Heart left ventricle (tissue), 16 donors: ENCODE data around the gene IGF1R. TPM values are rescaled to one million over a fixed set of nuclear protein-coding genes. Genes with fewer than 3 reads are reported as not detected.

Experiments used
- ATAC-seq, 4 donors: fragments of 200-7000 bp; cut with Tn5 transposase; one replicate each; pipeline ENCODE4 v1.9.1; 2020 to 2022; ENCODE audit warnings: moderate library complexity in 4 of 4, mild to moderate bottlenecking in 3 of 4, moderate number of reproducible peaks in 1 of 4
- DNase-seq, 5 donors: peaks; one replicate each; pipeline ENCODE4 v3.0.0-alpha.2; 2020
- H3K27ac ChIP-seq, 12 donors: fragments of 200-600 bp; sonication (generic) in 4 of 12; one replicate each; pipeline versions ENCODE4 v1.5.0 to v1.8.0; 2016 to 2022; ENCODE audit warnings: mild to moderate bottlenecking in 2 of 12
- H3K27me3 ChIP-seq, 9 donors: fragments of 200-600 bp; sonication (generic) in 2 of 9; one replicate each; pipeline versions ENCODE4 v1.5.1 to v1.8.0; 2016 to 2022; ENCODE audit warnings: mild to moderate bottlenecking in 3 of 9
- H3K36me3 ChIP-seq, 9 donors: fragments of 200-600 bp; sonication (generic) in 2 of 9; one replicate each; pipeline versions ENCODE4 v1.5.0 to v1.8.0; 2018 to 2022; ENCODE audit warnings: mild to moderate bottlenecking in 2 of 9
- H3K4me1 ChIP-seq, 12 donors: fragments of 200-600 bp; sonication (generic) in 4 of 12; one replicate each; pipeline versions ENCODE4 v1.5.0 to v1.8.0; 2016 to 2022; ENCODE audit warnings: mild to moderate bottlenecking in 3 of 12
- H3K4me3 ChIP-seq, 12 donors: fragments of 200-600 bp; sonication (generic) in 4 of 12; one replicate each; pipeline versions ENCODE4 v1.5.0 to v1.8.0; 2017 to 2022; ENCODE audit warnings: mild to moderate bottlenecking in 9 of 12, moderate library complexity in 4 of 12
- H3K9me3 ChIP-seq, 12 donors: fragments of 200-600 bp; sonication (generic) in 4 of 12; one replicate each; pipeline versions ENCODE4 v1.5.0 to v1.8.0; 2016 to 2022; ENCODE audit warnings: mild to moderate bottlenecking in 1 of 12
- POLR2A ChIP-seq, 2 donors: fragments of 450-650 bp; IDR thresholded peaks; one replicate each; pipeline ENCODE4 v1.6.1; 2017; ENCODE audit warnings: antibody characterized with exemption in 2 of 2, mild to moderate bottlenecking in 2 of 2, moderate library complexity in 2 of 2
- WGBS, 4 donors: extraction: QIAGEN DNeasy Blood & Tissue Kit in 2 of 4; methylation state at CpG; one replicate each; pipeline versions ENCODE4 v1.1.5 to v1.1.7; 2013 to 2018; 5-methylcytosine and 5-hydroxymethylcytosine counted together
- intact Hi-C, 10 donors: fragments of 100-400 bp; cut with DNase I; formaldehyde crosslinking; loops; one replicate each; pipeline versions ENCODE4 v1.11.1 to v1.14.2; 2022
- polyA plus RNA-seq, 2 donors: library from polyadenylated mRNA; stranded (reverse); fragments of 200-250 nt; gene quantifications; one replicate each; pipeline ENCODE4 v1.2.3, GENCODE V29; 2013
- total RNA-seq, 9 donors: library from RNA; depleted of rRNA in 2 of 9; stranded (reverse); fragments of >200 nt in 2 of 9; fragmentation: NEBNext Ultra II Directional in 3 of 9; extraction: Animal tissue kit (Norgen Biotek cat#: 25700) in 3 of 9; gene quantifications; one replicate each; pipeline versions ENCODE4 v1.1.0 to v1.2.4, GENCODE V29; 2016 to 2023
- TF ChIP-seq, protein P1 (sequence below), 12 donors: fragments of 200-600 bp; sonication (generic) in 4 of 12; IDR thresholded peaks; one replicate each; pipeline versions ENCODE4 v1.5.0 to v1.8.0; 2018 to 2022; ENCODE audit warnings: antibody characterized with exemption in 12 of 12, mild to moderate bottlenecking in 5 of 12
- donor health status: ischemic (EF 13 %, LVEDD 7.1; RV severe dilation, severe dysfunction).
- donor health status: healthy with polysubstance abuse.
- donor health status: DM: no; HTN: yes; CAD: no.
- donor health status: DM: no; HTN: no; CAD: no.
- donor health status: ischemic (EF 25% LVEDD 6.9; RV normal size, moderate dysfunction).
- donor health status: ischemic (EF 25% LVEDD 5.7; RV mildly dilated, moderate dysfunction).
- donor health status: healthy.
- donor health status: DM: yes; HTN: yes; CAD: no.
- donor health status: ischemic (EF 35%, LVEDD 5.7; RV mildly dilated, moderate dysfunction).
- donor health status: nonischemic (EF 11% LVEDD 7.7; RV severe dilation, severe dysfunction).
- donor health status: DM: yes; HTN: yes; CAD: no.
- donor health status: PGD.
- donor health status: ischemic (EF 29% LVEDD 5.4; RV normal size, mild dysfunction).
- donor health status: nonischemic (EF 23%, LVEDD 6.1; RV moderate dilation, normal function).

IGF1R gene
- total and polyA plus RNA-seq, 11 donors: 7.4 to 93.1 (median 40.5) TPM

DNA sequence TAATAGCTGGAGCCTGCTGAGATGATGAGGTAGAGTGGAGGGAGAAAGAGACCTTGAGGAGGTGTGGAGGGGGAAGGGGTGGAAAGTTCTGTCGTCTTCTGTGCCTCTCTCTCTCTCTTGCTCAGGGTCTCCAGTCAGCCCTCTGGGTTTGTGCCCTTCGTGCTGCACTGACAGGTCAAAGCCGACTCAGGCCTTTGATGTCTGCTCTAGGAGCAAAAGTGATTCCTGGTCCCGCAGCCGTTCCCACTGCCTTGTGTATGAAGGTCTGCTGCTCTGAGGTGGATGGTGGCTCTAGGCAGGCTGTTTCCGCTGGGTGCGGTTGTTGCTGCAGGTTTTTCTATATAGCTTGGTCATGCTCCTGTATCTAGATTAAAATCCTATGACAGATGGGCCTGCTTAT lies 89.4 kb downstream of the IGF1R start:
- TF ChIP-seq POLR2A (IDR thresholded peaks at IDR 0.05): no peak
- TF ChIP-seq, protein P1, sequence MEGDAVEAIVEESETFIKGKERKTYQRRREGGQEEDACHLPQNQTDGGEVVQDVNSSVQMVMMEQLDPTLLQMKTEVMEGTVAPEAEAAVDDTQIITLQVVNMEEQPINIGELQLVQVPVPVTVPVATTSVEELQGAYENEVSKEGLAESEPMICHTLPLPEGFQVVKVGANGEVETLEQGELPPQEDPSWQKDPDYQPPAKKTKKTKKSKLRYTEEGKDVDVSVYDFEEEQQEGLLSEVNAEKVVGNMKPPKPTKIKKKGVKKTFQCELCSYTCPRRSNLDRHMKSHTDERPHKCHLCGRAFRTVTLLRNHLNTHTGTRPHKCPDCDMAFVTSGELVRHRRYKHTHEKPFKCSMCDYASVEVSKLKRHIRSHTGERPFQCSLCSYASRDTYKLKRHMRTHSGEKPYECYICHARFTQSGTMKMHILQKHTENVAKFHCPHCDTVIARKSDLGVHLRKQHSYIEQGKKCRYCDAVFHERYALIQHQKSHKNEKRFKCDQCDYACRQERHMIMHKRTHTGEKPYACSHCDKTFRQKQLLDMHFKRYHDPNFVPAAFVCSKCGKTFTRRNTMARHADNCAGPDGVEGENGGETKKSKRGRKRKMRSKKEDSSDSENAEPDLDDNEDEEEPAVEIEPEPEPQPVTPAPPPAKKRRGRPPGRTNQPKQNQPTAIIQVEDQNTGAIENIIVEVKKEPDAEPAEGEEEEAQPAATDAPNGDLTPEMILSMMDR (IDR thresholded peaks at IDR 0.05): no peak
- H3K9me3 ChIP-seq: no peaks in the 10 kb centered on the region
- H3K4me1 ChIP-seq: peaks cover 0 to 79% (median 33%) of the 10 kb centered on the region in 12 donors
- WGBS, 4 donors: 76 to 84% (median 81%) methylated on average over 7 of the region's 7 CpGs
- H3K27me3 ChIP-seq: no peaks in the 10 kb centered on the region
- ATAC-seq (peak in 1 of 4 donors; percentile 16), DNase-seq (no peak)
- intact Hi-C loops: loop anchor here in 2 of 10 donors (5.0 to 10.0 kb wide), 2 partner anchors 40 to 83 kb away; no protein-coding TSS in a partner anchor
- H3K27ac ChIP-seq: peak overlapping the region in 6 of 12 donors; percentile 1 to 62 (median 22)
- H3K36me3 ChIP-seq: no peaks in the 10 kb centered on the region
- no peak overlapping the region for H3K4me3 ChIP-seq

DNA sequence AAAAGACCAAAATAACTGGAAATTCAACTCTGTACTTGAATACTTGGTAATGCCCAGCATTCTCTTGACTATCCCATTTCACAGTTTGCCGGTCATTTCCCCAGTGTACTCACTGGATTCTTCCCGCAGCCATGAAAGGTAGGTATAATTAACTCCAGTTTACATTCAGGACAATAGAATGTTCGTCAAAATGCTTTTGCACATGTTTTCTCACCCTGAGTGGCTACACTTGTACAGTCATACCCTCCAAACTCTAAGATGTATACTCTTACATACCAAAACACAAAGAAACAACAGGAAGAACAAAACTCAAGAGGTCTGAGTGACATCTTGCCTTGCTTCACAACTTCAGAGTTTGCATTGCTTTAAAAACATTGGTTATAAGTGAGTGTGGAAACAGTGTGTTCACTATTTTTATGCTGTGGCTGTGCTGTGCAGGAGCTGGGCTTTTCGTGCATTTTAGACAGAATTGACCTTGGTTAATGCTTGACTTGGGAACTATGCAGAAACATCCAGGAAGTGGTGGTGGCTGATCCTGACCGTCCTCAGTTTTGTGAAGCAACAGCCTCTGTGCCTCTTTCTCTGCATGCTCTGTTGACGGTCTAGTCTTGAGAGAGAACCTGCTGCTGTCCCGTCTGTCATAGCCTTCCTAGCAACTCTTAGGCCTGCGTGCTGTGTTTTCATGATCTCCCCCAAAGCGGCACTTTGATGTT lies 90.5 kb downstream of the IGF1R start:
- TF ChIP-seq POLR2A (IDR thresholded peaks at IDR 0.05): no peak
- TF ChIP-seq, protein P1 (IDR thresholded peaks at IDR 0.05): no peak
- no peaks in the 10 kb centered on the region for H3K9me3 ChIP-seq
- H3K4me3 ChIP-seq: no peak overlapping the region
- H3K36me3 ChIP-seq: no peaks in the 10 kb centered on the region
- H3K27ac ChIP-seq: no peak overlapping the region
- no peaks in the 10 kb centered on the region for H3K27me3 ChIP-seq
- H3K4me1 ChIP-seq: peaks cover 0 to 77% (median 28%) of the 10 kb centered on the region in 12 donors
- ATAC-seq: no peak
- intact Hi-C loops: loop anchor here in 2 of 10 donors (5.0 to 10.0 kb wide), 2 partner anchors 38 to 84 kb away; no protein-coding TSS in a partner anchor
- 75 to 85% (median 78%) methylated on average over 9 of the region's 9 CpGs for WGBS, 4 donors
- no peak for DNase-seq

DNA sequence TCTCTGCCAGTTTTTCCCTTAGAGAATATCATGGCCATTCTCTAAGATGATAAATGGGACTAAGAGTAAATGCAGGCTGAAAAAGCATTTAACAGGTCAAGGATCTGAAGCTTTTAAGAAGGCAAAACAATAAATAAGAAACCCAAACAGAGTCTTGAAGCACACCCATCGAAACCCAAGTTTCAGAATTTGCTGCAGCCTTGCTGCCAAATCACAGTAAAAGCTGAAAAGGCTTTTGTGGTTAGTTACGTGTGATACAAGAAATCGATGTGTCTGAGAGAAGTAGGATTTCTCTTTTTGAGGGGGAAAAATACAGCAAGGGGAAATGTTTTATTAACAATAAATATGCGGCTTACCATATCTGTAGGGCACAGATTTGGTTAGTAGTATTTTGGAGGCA lies 92.0 kb downstream of the IGF1R start:
- Histone ChIP-seq H3K27ac (no peak overlapping the region), H3K36me3 (no peaks in the 10 kb centered on the region), H3K4me3 (no peak overlapping the region), H3K4me1 (peaks cover 0 to 77% (median 21%) of the 10 kb centered on the region in 12 donors), H3K27me3 (no peaks in the 10 kb centered on the region), H3K9me3 (no peaks in the 10 kb centered on the region)
- no peak for DNase-seq
- WGBS, 4 donors: 90 to 92% (median 91%) methylated on average over 4 of the region's 4 CpGs
- TF ChIP-seq, protein P1 (IDR thresholded peaks at IDR 0.05): no peak
- no peak for TF ChIP-seq POLR2A (IDR thresholded peaks at IDR 0.05)
- intact Hi-C loops: no loop called here
- ATAC-seq: no peak

DNA sequence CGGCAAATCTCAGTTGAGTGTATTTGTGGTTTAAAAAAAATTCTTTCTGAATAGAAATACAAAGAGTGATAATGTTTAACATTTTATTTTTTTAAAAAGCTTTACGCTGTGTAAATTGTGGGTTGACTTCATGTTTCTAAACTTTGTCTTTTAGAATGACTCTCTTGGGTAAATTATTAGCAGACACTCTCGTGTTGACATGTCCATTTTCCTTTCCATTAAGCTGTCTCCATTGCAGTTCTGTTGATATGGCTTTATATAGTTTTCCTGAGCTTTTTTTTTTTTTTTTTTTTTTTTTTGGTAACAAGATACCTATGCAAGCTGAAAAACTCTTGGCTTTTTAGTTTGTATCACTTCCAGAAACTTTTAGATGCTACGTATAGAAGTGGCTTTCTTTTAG lies 92.6 kb downstream of the IGF1R start:
- no peaks in the 10 kb centered on the region for H3K9me3 ChIP-seq
- H3K27me3 ChIP-seq: no peaks in the 10 kb centered on the region
- DNase-seq: no peak
- ATAC-seq: no peak
- intact Hi-C loops: no loop called here
- no peak overlapping the region for H3K27ac ChIP-seq
- H3K4me1 ChIP-seq: peaks cover 0 to 77% (median 20%) of the 10 kb centered on the region in 12 donors
- no peak overlapping the region for H3K4me3 ChIP-seq
- no peak for TF ChIP-seq POLR2A (IDR thresholded peaks at IDR 0.05)
- TF ChIP-seq, protein P1 (IDR thresholded peaks at IDR 0.05): no peak
- 84 to 94% (median 89%) methylated on average over 4 of the region's 4 CpGs for WGBS, 4 donors
- no peaks in the 10 kb centered on the region for H3K36me3 ChIP-seq
